ENCODE measurements around the gene ABHD8.

Gene ABHD8

DNA sequence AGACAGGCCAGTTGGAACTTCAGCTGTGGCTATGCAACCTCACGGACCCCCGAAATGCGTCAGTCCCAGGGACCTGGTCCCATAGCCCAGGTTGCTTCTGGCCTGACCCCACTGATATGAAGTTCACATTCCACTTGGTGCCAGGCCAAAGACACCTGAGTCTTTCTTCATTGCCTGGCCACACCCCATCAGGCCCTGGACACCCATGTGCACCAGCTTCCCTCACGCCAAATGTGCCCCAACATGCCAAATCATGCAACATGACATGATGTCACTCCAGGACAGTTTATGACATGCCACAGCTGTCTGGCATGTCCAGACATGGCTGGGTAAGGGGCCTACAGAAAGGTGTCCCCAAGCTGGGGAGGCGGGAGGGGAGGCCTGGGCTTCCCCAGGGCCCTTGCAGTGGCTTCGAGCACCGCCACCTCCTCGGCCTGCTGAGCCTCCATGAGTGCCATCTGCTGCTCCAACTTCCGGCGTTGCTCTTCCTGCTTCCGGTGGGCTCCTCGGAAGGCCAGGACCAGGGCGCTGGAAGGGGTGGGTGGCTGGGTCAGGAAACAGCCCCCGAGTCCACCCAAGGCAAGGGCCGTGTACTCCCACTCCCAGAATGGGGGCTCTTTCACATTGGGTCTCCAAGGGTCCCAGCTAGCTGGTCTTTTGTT lies 53.2 kb downstream of the ABHD8 start:
- H3K27ac ChIP-seq, result no peak overlapping the region
- TF ChIP-seq, protein P1, sequence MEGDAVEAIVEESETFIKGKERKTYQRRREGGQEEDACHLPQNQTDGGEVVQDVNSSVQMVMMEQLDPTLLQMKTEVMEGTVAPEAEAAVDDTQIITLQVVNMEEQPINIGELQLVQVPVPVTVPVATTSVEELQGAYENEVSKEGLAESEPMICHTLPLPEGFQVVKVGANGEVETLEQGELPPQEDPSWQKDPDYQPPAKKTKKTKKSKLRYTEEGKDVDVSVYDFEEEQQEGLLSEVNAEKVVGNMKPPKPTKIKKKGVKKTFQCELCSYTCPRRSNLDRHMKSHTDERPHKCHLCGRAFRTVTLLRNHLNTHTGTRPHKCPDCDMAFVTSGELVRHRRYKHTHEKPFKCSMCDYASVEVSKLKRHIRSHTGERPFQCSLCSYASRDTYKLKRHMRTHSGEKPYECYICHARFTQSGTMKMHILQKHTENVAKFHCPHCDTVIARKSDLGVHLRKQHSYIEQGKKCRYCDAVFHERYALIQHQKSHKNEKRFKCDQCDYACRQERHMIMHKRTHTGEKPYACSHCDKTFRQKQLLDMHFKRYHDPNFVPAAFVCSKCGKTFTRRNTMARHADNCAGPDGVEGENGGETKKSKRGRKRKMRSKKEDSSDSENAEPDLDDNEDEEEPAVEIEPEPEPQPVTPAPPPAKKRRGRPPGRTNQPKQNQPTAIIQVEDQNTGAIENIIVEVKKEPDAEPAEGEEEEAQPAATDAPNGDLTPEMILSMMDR (IDR thresholded peaks at IDR 0.05), result no peak
- no peak overlapping the region for H3K4me3 ChIP-seq
- DNase-seq (ENCODE audit: low spot score), result no peak

DNA sequence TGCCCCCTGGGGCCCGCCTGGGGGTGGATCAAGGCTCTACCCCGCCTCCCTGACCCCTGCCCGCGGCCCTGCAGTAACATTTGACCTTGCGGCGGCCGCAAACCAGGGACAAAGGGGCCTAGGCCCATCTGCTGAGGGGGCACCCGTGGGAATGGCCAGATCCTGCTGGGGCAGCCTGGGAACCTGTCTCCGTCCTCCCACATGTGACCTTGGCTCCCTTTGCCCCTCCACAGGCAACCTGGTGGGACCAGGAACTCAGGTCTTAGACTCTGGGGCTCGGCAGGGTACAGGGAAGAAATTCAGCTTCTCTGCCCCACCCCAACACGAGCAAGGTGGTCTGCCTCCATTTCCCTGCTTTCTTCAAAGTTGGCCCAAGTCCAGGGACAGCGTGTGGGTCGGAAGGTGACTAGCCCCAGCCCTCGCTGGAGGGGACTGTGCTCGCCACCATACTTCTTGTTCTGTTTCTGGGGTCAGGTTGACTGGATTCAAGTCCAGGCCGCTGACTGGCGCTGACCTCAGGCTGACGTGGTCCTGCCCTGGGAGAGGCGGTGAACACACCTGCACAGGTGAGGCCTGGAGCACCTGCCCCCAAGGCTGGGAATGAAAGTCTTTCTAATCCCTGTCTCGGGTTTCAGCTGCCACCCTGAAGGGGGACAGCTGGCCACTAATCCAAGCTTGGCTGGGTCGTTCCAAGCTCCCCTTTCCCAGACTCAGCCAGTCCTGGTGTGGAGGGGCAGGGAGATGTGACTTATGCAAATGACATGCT lies 55.0 kb downstream of the ABHD8 start:
- DNase-seq (ENCODE audit: low spot score), result no peak
- TF ChIP-seq, protein P1 (IDR thresholded peaks at IDR 0.05), result no peak
- Histone ChIP-seq H3K4me3 (no peak overlapping the region), H3K27ac (no peak overlapping the region)

DNA sequence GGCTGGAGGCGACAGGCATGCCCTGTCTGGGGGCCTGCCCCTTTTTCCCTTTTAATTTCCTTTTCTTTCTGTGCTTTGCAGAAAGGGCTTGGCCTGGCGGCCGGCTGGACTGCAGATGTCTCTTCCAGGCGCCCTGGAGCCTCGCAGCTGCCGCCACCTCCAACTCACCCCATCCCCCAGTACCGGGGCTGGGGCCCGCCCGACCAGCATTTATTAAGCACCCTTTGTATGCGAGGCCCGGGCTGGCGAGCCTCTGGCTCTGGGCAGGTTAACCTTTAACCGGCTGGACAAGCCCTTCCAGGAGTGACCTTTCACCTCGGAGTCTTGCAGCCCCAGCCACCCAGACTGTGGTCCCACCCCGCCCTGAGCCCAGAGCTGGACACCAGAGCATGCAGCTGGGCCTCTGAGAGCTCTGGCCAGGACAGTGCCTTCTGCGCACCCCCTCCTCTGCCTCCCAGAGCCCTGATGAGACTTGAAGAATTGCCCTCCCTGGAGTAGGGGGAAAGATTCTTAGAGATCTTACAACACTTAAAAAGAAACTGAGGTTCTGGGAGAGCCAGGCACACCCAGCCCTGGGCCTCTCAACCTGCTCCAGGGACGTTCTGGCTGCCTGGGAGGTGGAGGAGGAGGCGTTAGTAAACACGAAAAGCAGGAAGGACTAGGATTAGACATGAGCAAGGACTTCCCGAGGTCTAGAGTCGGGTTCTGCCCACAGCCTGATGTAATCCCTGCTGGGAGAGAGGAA lies 56.4 kb downstream of the ABHD8 start:
- peak overlapping the region; percentile 52 to 91 for H3K27ac ChIP-seq
- TF ChIP-seq, protein P1 (IDR thresholded peaks at IDR 0.05), result no peak
- peak overlapping the region; percentile 98 for H3K4me3 ChIP-seq
- DNase-seq (ENCODE audit: low spot score), result no peak

GRCh38 chr19:17245535-17245984 lies 57.7 kb downstream of the ABHD8 start, which contains the start of gene NR2F6:
NR2F6 (minus strand) TSS chr19:17245919; CDS start chr19:17245220, 699 bp downstream.
- no peak for DNase-seq (ENCODE audit: low spot score)
- H3K27ac ChIP-seq, result peak within 1 kb of the TSS; percentile 61 to 91
- TF ChIP-seq, protein P1 (IDR thresholded peaks at IDR 0.05), result no peak
- H3K4me3 ChIP-seq, result peak within 1 kb of the TSS; percentile 98

GRCh38 chr19:17244618-17245534 lies 58.3 kb downstream of the ABHD8 start:
- Histone ChIP-seq H3K27ac (peak overlapping the region; percentile 61 to 91), H3K4me3 (peak overlapping the region; percentile 98)
- TF ChIP-seq, protein P1 (IDR thresholded peaks at IDR 0.05), result no peak
- DNase-seq (ENCODE audit: low spot score), result no peak

Measured in coronary artery (tissue), 2 donors.